NCI-H2029 treated with DMSO at 0.1 percent for 48 hours (cell line): ENCODE data around the gene ARSA.
"Not testable (repeated sequence)": the region's sequence is repeated elsewhere in the genome, so short reads cannot be mapped to it uniquely, and the experiment has no call there.

Experiments
- DNase-seq: peaks from one replicate; lab custom pipeline; 2025; lab: John Stamatoyannopoulos, UW

Gene ARSA

GRCh38 chr22:50627642-50628542, at the start of gene ARSA:
Gene ARSA, minus strand, starts transcription at chr22:50628152. Its CDS starts 373 bp downstream, at chr22:50627779.
- DNase-seq = no peak

GRCh38 chr22:50676661-50677492, 48.9 kb upstream of the ARSA start:
- DNase-seq = no peak

- DNase-seq = no peak
These were observed 48.3 kb upstream of the ARSA start for GRCh38 chr22:50676180-50676636.

GRCh38 chr22:50675553-50676179, 47.7 kb upstream of the ARSA start:
- DNase-seq = no peak

GRCh38 chr22:50674606-50675552, 46.9 kb upstream of the ARSA start:
- DNase-seq = no peak

- DNase-seq = no peak
These were observed 46.2 kb upstream of the ARSA start for GRCh38 chr22:50674130-50674500.

GRCh38 chr22:50673231-50674129, 45.5 kb upstream of the ARSA start:
- no peak for DNase-seq

GRCh38 chr22:50672471-50673230, 44.7 kb upstream of the ARSA start, which contains the start of gene SHANK3:
Gene SHANK3, plus strand, starts transcription at chr22:50672823.
- no peak for DNase-seq

- no peak for DNase-seq
These were observed 44.1 kb upstream of the ARSA start for GRCh38 chr22:50672041-50672440.

- DNase-seq = no peak
These were observed 43.7 kb upstream of the ARSA start for GRCh38 chr22:50671641-50672040.

- DNase-seq = no peak
These were observed 43.1 kb upstream of the ARSA start for GRCh38 chr22:50670914-50671538.

- no peak for DNase-seq
These were observed 42.6 kb upstream of the ARSA start for GRCh38 chr22:50670513-50670912.

GRCh38 chr22:50665738-50666137, 37.8 kb upstream of the ARSA start:
- DNase-seq = no peak

GRCh38 chr22:50665212-50665611, 37.3 kb upstream of the ARSA start:
- no peak for DNase-seq

- no peak for DNase-seq
These were observed 32.4 kb upstream of the ARSA start for GRCh38 chr22:50660306-50660705.

- DNase-seq = not testable (repeated sequence)
These were observed 31.8 kb upstream of the ARSA start for GRCh38 chr22:50659711-50660110.

GRCh38 chr22:50657925-50658324, 30.0 kb upstream of the ARSA start:
- DNase-seq = no peak

- no peak for DNase-seq
These were observed 28.4 kb upstream of the ARSA start for GRCh38 chr22:50656122-50657070.
